ENCODE measurements around the gene METTL2B. TPM values are rescaled to one million over a fixed set of nuclear protein-coding genes. Genes with fewer than 3 reads are reported as not detected.
A peak's percentile ranks its signal among the peaks of the same experiment; 100 is the strongest.
"Not testable (repeated sequence)": the region's sequence is repeated elsewhere in the genome, so short reads cannot be mapped to it uniquely, and the experiment has no call there.

METTL2B gene
- total and polyA plus RNA-seq, 2 experiments from 2014 or later, result 21.3 to 27.9 TPM

DNA sequence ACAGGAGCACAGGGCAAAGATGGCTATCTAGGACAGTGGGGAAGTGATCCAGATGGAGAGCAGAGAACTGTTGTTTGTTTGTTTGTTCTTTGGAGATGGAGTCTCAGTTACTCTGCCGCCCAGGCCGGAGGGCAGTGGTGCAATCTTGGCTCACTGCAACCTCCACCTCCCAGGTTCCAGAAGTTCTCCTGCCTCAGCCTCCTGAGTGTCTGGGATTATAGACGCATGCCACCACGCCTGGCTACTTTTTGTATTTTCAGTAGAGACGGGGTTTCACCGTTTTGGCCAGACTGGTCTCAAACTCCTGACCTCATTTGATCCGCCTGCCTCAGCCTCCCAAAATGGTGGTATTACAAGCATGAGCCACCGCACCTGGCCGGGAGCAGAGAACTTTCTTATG, 20.9 kb downstream of the METTL2B start:
- TF ChIP-seq, protein P1, sequence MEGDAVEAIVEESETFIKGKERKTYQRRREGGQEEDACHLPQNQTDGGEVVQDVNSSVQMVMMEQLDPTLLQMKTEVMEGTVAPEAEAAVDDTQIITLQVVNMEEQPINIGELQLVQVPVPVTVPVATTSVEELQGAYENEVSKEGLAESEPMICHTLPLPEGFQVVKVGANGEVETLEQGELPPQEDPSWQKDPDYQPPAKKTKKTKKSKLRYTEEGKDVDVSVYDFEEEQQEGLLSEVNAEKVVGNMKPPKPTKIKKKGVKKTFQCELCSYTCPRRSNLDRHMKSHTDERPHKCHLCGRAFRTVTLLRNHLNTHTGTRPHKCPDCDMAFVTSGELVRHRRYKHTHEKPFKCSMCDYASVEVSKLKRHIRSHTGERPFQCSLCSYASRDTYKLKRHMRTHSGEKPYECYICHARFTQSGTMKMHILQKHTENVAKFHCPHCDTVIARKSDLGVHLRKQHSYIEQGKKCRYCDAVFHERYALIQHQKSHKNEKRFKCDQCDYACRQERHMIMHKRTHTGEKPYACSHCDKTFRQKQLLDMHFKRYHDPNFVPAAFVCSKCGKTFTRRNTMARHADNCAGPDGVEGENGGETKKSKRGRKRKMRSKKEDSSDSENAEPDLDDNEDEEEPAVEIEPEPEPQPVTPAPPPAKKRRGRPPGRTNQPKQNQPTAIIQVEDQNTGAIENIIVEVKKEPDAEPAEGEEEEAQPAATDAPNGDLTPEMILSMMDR (IDR thresholded peaks at IDR 0.05; ENCODE audit: low read depth, low read length), result no peak
- Histone ChIP-seq H3K27ac (no peak overlapping the region), H3K9me3 (ENCODE audit: low read depth) (no peaks in the 10 kb centered on the region), H3K27me3 (no peaks in the 10 kb centered on the region), H3K4me1 (ENCODE audit: low read depth) (no peaks in the 10 kb centered on the region), H3K36me3 (peaks cover 9% of the 10 kb centered on the region), H3K4me3 (no peak overlapping the region)
- DNase-seq (ENCODE audit: low read depth in 1 of 2, low spot score in 1 of 2), result no peak

DNA sequence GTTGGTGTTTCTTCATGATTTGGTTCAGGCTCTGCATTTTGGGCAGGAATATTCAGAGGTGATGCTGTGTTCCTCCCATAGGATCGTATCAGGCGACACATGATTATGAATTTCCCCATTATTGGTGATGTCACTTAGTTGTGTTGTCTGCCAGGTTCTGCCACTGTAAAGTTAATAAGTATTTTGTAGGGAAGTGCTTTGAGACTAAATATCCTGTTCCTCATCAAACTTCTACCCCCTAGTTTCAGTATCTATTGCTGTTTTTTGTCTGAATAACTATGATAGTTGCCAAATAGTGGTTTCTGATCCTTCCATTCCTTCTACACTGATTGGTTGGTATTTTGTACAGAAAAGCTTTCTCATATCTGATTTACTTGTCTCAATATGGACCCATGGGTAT, 28.9 kb downstream of the METTL2B start:
- not testable (repeated sequence) for H3K27me3 ChIP-seq; H3K4me3 ChIP-seq; H3K9me3 ChIP-seq (ENCODE audit: low read depth); H3K27ac ChIP-seq; H3K4me1 ChIP-seq (ENCODE audit: low read depth); DNase-seq (ENCODE audit: low read depth in 1 of 2, low spot score in 1 of 2); H3K36me3 ChIP-seq

DNA sequence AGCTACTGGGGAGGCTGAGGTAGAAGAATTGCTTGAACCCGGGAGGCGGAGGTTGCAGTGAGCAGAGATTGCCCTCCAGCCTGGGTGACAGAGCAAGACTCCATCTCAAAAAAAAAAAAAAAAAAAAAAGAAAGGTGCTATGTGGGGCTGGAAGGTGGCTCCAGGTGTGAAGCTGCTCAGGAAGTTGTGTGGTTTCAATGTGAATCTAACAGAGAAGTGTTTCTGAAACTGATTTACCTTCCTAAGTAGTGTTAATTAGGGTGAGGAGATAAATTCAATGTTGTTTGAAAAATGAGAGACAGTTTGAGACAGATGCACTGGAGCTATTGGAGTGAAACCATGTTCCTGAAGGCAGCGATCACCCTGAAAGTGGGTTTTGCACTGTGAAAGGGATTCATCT, 30.3 kb downstream of the METTL2B start:
- H3K27me3 ChIP-seq; H3K36me3 ChIP-seq; DNase-seq (ENCODE audit: low read depth in 1 of 2, low spot score in 1 of 2); H3K9me3 ChIP-seq (ENCODE audit: low read depth); H3K4me1 ChIP-seq (ENCODE audit: low read depth); H3K4me3 ChIP-seq: not testable (repeated sequence)
- peak overlapping the region; percentile 73 for H3K27ac ChIP-seq

DNA sequence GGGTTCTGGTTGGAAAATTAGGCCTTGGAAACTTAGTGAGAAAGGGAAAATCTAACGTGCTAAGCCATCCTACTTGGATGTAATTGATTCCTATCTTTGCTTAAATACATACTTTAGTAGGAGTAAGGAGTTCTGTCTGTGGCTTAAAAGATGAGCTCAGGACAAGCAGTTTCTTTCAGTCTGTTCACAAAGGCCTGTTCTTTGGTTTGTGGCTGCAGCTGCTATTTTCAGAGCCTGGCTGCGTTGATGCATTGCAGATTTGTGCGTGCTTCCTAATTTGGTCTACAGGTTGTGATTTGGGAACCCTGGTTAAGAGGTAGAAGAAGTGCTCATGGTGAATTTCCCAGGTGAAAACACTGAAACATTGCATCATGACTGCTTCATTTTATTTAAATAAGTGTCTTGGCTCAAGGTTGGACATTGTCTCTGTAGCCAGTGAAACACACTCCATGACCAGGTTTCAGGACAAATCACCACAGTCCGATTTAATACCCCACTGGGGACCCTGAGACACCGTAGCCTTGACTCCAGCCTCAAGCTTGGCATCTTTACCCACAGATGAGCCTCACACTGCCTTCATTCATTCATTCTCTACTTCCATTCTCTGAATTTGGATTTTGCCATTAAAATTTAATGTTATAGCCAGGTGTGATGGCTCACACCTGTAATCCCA, 30.9 kb downstream of the METTL2B start:
- DNase-seq (ENCODE audit: low read depth in 1 of 2, low spot score in 1 of 2); H3K27me3 ChIP-seq; H3K9me3 ChIP-seq (ENCODE audit: low read depth); H3K4me1 ChIP-seq (ENCODE audit: low read depth); H3K36me3 ChIP-seq; H3K4me3 ChIP-seq: not testable (repeated sequence)
- peak overlapping the region; percentile 73 for H3K27ac ChIP-seq

DNA sequence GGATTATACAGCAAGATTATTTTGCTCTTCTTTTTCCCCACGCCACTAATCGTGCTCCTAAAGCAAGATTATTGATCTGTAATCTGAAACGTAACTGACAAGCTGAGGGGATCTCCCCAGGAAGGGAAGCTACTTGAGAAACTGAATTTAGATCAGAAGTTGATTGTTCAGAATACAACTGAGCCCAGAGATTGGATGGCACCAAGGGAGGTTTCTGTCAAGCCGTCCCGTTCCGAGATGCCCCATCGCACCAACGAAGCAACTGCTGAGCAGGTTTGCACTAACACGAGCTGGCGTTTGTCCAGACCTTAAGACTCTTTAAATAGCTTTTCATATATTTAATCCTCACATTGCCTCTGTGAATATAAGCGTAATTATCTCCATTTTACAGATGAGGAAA, 35.1 kb downstream of the METTL2B start:
- not testable (repeated sequence) for H3K36me3 ChIP-seq; H3K4me3 ChIP-seq; DNase-seq (ENCODE audit: low read depth in 1 of 2, low spot score in 1 of 2); H3K9me3 ChIP-seq (ENCODE audit: low read depth); H3K27ac ChIP-seq; H3K4me1 ChIP-seq (ENCODE audit: low read depth); H3K27me3 ChIP-seq

DNA sequence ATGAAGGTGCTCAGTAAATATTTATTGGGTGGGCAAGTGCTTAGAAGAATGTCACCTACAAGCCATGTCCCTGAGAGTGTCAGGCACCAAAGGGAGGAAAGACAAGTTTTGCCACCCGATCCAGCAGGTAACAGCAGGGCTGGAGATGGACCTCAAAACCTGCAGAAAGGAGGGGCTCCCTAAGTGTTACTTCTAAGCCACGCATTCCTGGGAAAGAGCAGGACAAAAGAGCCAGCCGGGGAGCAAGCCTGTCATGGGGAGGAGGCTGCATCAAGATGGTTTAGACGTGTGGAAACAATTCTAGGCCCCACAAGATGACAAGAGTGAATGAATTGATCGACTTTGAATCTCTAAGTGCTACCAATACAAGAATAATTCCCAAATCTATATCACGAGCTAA, 38.7 kb downstream of the METTL2B start:
- not testable (repeated sequence) for H3K9me3 ChIP-seq (ENCODE audit: low read depth); DNase-seq (ENCODE audit: low read depth in 1 of 2, low spot score in 1 of 2); H3K4me1 ChIP-seq (ENCODE audit: low read depth); H3K36me3 ChIP-seq; H3K4me3 ChIP-seq; H3K27me3 ChIP-seq; H3K27ac ChIP-seq

DNA sequence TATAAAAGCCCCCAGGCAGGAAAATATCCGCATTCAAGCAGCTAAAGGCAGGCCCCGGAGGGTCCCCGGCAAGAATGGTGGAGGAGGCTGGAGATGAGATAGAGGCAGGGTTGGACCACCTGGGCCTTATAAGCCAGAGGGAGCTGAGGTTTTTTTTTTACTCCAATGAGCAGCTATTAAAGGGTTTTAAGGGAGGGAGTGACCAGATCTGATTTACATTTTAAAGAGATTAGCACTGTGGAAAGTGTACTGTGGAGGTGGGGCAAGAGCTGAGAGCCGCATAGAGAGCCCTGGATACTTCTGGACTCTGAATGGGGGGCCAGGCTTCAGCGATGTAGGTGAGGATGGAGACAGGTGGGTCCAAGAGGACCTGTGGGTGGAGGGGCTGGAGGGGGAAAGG, 40.5 kb downstream of the METTL2B start:
- H3K27me3 ChIP-seq; H3K36me3 ChIP-seq; H3K27ac ChIP-seq; H3K4me1 ChIP-seq (ENCODE audit: low read depth); DNase-seq (ENCODE audit: low read depth in 1 of 2, low spot score in 1 of 2); H3K4me3 ChIP-seq; H3K9me3 ChIP-seq (ENCODE audit: low read depth): not testable (repeated sequence)

DNA sequence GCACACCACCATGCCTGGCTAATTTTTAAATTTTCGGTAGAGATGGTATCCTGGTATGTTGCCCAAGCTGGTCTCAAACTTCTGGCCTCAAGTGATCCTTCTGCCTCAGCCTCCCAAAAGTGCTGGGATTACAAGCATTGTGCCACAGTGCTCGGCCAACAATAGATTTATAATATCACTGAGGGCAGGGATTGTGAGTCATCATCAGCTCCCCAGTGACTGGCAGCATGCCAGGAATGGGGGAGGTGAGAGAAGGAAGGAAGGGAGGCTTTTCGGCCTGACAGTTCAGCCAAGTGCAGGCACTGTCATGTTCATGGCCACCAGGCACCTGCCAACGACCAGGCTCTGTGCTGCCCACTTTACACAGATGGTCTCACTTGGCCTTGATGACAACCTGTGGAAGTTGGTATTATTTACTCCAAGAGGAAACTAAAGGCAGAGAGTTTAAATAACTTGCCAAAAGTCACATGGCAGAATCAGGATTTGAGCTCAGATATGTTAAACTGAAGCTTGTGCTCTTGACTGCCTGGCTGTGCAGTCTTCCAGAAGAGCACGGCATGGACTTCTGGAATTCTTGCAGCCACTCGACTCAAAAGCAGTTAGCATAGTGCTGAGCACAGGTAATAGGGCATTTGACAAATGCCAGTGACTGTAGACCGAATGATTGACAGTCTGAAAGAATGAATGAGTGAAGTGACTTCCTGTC, 46.8 kb downstream of the METTL2B start:
- H3K36me3 ChIP-seq; H3K4me3 ChIP-seq; H3K4me1 ChIP-seq (ENCODE audit: low read depth); H3K9me3 ChIP-seq (ENCODE audit: low read depth); H3K27me3 ChIP-seq: not testable (repeated sequence)
- peak overlapping the region; percentile 75 for H3K27ac ChIP-seq
- peak; percentile 58 to 77 for DNase-seq (ENCODE audit: low read depth in 1 of 2, low spot score in 1 of 2)

DNA sequence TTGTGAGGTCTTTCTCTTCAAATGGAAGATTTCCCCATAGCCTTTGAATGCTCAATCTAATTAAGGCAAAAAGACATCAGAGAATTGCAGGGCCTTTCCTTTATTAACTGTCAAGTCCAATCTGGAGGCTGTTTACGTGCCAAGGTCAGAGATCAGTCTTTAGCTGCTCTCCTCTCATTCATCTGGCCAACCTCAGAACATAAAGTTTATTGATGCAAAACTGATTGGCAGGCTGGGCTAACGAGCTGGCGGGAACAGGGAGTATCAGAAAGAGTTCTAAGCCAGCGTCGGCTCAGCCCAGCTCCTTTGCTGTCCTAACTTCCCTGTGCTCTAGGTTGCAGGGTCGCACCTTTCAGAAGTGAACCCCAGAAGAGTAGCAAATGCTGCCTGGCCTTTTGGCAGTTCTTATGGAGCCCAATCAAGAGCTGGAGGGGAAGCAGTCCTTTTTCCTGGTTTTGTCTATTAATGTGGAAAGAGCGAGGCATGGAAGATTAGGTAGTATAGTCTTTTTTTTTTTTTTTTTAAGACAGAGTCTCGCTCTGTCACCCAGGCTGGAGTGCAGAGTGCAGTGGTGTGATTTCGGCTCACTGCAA, 47.5 kb downstream of the METTL2B start:
- H3K36me3 ChIP-seq; H3K4me3 ChIP-seq; H3K4me1 ChIP-seq (ENCODE audit: low read depth); H3K9me3 ChIP-seq (ENCODE audit: low read depth); DNase-seq (ENCODE audit: low read depth in 1 of 2, low spot score in 1 of 2); H3K27me3 ChIP-seq: not testable (repeated sequence)
- H3K27ac ChIP-seq, result peak overlapping the region; percentile 43

DNA sequence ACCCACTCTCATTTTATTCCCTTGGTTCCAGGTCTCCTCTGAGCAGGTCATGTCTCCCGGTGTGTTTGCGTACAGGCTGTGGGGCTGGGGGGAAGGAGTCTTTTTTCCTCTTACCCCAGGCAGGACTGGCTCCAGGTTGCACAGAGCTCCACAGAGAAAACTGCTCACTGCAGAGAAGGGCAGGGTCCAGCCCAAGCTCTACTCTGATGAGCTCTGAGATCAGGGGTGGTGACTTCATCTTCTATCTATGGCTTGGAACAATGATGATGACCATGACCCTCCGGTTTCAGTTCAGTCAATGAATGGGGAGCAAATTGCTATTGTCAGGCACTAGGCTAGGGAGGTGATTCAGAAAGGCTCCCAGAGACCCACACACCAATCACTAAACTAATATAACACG, 49.0 kb downstream of the METTL2B start:
- not testable (repeated sequence) for H3K9me3 ChIP-seq (ENCODE audit: low read depth); H3K27me3 ChIP-seq; H3K27ac ChIP-seq; DNase-seq (ENCODE audit: low read depth in 1 of 2, low spot score in 1 of 2); H3K36me3 ChIP-seq; H3K4me1 ChIP-seq (ENCODE audit: low read depth); H3K4me3 ChIP-seq

DNA sequence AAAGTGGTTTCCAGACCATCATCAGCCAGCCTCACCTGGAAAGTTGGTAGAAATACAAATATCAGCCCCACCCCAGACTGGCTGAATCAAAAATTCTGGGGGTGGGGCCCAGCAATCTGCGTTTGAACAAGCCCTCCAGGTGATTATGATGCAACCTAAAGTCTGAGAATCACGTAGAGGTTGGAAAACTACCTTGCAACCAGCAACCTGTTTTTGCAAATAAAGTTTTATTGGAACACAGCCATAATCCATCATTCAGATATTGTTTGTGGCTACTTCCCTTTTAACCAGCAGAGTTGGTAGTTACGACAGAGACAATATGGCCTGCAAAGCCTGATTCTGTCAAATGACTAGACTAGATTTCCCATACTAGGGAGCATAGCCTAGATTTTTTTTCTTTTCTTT, 49.5 kb downstream of the METTL2B start:
- not testable (repeated sequence) for H3K4me1 ChIP-seq (ENCODE audit: low read depth); DNase-seq (ENCODE audit: low read depth in 1 of 2, low spot score in 1 of 2); H3K9me3 ChIP-seq (ENCODE audit: low read depth); H3K36me3 ChIP-seq; H3K4me3 ChIP-seq; H3K27ac ChIP-seq; H3K27me3 ChIP-seq

DNA sequence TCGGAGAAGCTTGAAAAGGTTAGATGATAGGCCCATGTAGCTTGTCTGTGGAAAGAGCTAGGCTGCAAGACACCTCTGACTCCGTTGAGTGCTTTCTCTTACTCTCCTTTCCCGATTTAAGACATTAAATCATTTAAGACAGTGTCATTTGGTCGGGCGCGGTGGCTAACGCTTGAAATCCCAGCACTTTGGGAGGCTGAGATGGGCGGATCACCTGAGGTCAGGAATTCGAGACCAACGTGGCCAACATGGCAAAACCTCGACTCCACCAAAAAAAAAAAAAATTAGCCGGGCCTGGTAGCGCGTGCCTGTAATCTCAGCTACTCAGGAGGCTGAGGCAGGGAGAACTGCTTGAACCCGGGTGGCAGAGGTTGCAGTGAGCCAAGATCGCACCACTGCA, 52.6 kb downstream of the METTL2B start:
- not testable (repeated sequence) for H3K27ac ChIP-seq; DNase-seq (ENCODE audit: low read depth in 1 of 2, low spot score in 1 of 2); H3K9me3 ChIP-seq (ENCODE audit: low read depth); H3K27me3 ChIP-seq; H3K36me3 ChIP-seq; H3K4me1 ChIP-seq (ENCODE audit: low read depth); H3K4me3 ChIP-seq

DNA sequence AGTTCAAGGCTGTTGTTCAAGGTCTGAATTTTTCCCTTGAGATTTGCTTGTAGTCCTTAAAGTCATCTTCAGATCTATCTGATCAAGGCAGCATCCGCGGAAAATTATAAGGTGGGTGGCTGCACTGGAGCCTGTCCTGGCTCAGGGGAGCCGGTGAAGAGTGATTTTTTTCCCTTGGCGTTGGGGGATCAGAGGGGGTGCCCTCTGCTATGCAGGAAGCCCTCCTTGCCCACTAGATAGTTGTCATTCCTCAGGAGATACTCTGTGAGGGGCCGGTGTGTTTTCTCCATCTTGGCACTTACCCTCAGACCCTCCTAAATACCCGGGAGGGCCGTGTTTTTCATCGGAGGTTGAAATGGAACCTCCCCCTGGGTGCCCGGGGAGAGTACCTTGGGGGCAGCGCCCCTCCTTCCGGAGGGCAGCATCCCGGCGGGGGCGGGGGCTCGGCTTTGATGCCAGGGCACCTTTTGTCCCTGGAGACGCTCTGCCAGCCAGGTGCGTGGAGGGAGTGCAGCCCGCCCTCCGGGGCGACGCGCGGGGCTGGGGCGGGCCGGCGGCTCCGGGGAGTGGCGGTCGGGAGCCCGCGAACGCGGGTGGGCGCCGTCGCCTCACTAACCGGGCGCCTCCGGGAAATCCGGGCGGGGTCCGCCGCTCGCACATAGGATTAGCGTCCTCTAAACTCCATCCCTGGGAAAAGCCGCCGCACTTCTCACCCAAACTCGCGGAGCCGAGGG, 53.7 kb downstream of the METTL2B start:
- H3K27ac ChIP-seq, result peak overlapping the region; percentile 100
- not testable (repeated sequence) for H3K9me3 ChIP-seq (ENCODE audit: low read depth); H3K4me1 ChIP-seq (ENCODE audit: low read depth); H3K36me3 ChIP-seq; H3K27me3 ChIP-seq
- H3K4me3 ChIP-seq, result peak overlapping the region; percentile 78
- peak in 1 of 2 donors; percentile 2 for DNase-seq (ENCODE audit: low read depth in 1 of 2, low spot score in 1 of 2)

Data from cardiac muscle cell (in vitro differentiated cells and primary cell).